GM12801 (cell line): ENCODE measurements around the gene MGAT2.

Source experiments
- CTCF ChIP-seq: IDR thresholded peaks from one replicate; pipeline ENCODE4 v1.5.1; 2011; ENCODE audit warnings: control low read depth; ENCODE audit not compliant: insufficient read length; ENCODE audit errors: extremely low read depth

The MGAT2 gene

GRCh38 chr14:49583629-49584028 is 37.0 kb upstream of the MGAT2 start:
- TF ChIP-seq CTCF = no peak

GRCh38 chr14:49584058-49584457 is 36.5 kb upstream of the MGAT2 start:
- TF ChIP-seq CTCF = no peak

GRCh38 chr14:49585803-49586672 is 34.6 kb upstream of the MGAT2 start, which contains the start of gene RPS29:
RPS29 (minus strand) TSS chr14:49586380; CDS start chr14:49586346, 34 bp downstream.
- no peak for TF ChIP-seq CTCF

- TF ChIP-seq CTCF = no peak
Observed at GRCh38 chr14:49586673-49587460, 33.7 kb upstream of the MGAT2 start.

- TF ChIP-seq CTCF = no peak
Observed at GRCh38 chr14:49589387-49589786, 31.2 kb upstream of the MGAT2 start.

- TF ChIP-seq CTCF = no peak
Observed at GRCh38 chr14:49593016-49593415, 27.6 kb upstream of the MGAT2 start.

GRCh38 chr14:49594347-49595091 is 26.1 kb upstream of the MGAT2 start:
- TF ChIP-seq CTCF = no peak
